ENCODE data around the gene SLC34A2. TPM values are rescaled to one million over a fixed set of nuclear protein-coding genes. Genes with fewer than 3 reads are reported as not detected.

SLC34A2 gene
- total RNA-seq, 1 experiment from 2014 or later = not detected

DNA sequence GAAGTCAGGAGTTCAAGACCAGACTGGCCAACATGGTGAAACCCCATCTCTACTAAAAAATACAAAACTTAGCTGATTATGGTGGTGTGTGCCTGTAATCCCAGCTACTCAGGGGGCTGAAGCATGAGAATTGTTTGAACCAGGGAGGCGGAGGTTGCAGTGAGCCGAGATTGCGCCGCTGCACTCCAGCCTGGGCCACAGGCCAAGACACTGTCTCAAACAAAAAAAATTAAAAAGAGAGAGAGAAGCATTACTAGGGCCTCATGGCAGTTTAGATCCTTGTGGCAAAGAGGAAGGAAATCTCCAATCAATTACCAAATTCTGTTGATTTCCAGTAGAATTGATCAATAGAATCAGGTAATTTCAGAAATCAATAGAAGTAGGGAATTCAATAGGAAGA lies 16.8 kb upstream of the SLC34A2 start:
- Histone ChIP-seq H3K4me1 (ENCODE audit: insufficient read depth, low read length) (no peaks in the 10 kb centered on the region), H3K79me2 (ENCODE audit: low read length) (no peaks in the 10 kb centered on the region), H3K9me2 (replicated peaks; ENCODE audit: low read length) (no peaks in the 10 kb centered on the region), H3F3A (ENCODE audit: low read length, unreplicated experiment) (no peaks in the 10 kb centered on the region), H3K27me3 (ENCODE audit: low read length) (no peaks in the 10 kb centered on the region), H3K4me3 (ENCODE audit: low read length) (no peak overlapping the region), H3K9me3 (ENCODE audit: low read length) (no peaks in the 10 kb centered on the region), H3K27ac (ENCODE audit: low read length) (no peak overlapping the region), H3K9ac (ENCODE audit: low read length) (no peak overlapping the region), H4K20me1 (ENCODE audit: low read length) (no peaks in the 10 kb centered on the region), H3K36me3 (ENCODE audit: low read depth, low read length) (no peaks in the 10 kb centered on the region), H3K4me2 (ENCODE audit: low read length) (no peak overlapping the region), H2AFZ (ENCODE audit: low read length) (no peak overlapping the region)
- ATAC-seq (no peak), DNase-seq (no peak)
- CTCF ChIA-PET = no interaction called here
- no TSS peak for BruUV-seq (replicated peaks)
- intact Hi-C loops (cut with micrococcal nuclease) = no loop called here
- TF ChIP-seq, protein P1, sequence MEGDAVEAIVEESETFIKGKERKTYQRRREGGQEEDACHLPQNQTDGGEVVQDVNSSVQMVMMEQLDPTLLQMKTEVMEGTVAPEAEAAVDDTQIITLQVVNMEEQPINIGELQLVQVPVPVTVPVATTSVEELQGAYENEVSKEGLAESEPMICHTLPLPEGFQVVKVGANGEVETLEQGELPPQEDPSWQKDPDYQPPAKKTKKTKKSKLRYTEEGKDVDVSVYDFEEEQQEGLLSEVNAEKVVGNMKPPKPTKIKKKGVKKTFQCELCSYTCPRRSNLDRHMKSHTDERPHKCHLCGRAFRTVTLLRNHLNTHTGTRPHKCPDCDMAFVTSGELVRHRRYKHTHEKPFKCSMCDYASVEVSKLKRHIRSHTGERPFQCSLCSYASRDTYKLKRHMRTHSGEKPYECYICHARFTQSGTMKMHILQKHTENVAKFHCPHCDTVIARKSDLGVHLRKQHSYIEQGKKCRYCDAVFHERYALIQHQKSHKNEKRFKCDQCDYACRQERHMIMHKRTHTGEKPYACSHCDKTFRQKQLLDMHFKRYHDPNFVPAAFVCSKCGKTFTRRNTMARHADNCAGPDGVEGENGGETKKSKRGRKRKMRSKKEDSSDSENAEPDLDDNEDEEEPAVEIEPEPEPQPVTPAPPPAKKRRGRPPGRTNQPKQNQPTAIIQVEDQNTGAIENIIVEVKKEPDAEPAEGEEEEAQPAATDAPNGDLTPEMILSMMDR (conservative IDR thresholded peaks at IDR 0.05; ENCODE audit: low read depth, low read length) = no peak
- TF ChIP-seq EZH2phosphoT487 (IDR thresholded peaks at IDR 0.05; ENCODE audit: borderline replicate concordance, low read length) (no peak), EZH2 (IDR thresholded peaks at IDR 0.05; ENCODE audit: low read length, unreplicated experiment) (no peak)
- POLR2A ChIA-PET (ENCODE audit: unreplicated experiment) = no interaction called here

DNA sequence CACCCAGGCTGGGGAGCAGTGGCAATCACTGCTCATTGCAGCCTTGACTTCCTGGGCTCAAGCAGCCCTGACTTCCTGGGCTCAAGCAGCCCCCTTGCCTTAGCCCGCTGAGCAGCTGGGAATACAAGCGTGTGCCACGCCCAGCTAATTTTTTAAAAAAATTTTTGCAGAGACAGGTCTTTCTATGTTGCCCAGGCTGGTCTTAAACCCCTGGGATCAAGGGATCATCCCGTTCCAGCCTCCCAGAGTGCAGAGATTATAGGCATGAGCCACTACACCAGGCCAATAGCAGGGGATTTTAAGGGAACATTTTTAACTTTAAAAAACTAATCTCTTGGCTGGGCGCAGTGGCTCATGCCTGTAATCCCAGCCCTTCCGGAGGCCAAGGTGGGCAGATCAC lies 5.3 kb upstream of the SLC34A2 start:
- ChIA-PET POLR2A (ENCODE audit: unreplicated experiment) (no interaction called here), CTCF (no interaction called here)
- no peak overlapping the region for H2AFZ ChIP-seq (ENCODE audit: low read length)
- H3K9ac ChIP-seq (ENCODE audit: low read length) = no peak overlapping the region
- no peaks in the 10 kb centered on the region for H4K20me1 ChIP-seq (ENCODE audit: low read length)
- H3K27ac ChIP-seq (ENCODE audit: low read length) = no peak overlapping the region
- no peak overlapping the region for H3K4me2 ChIP-seq (ENCODE audit: low read length)
- intact Hi-C loops (cut with micrococcal nuclease) = no loop called here
- no peaks in the 10 kb centered on the region for H3K9me3 ChIP-seq (ENCODE audit: low read length)
- DNase-seq = no peak
- ATAC-seq = no peak
- H3K4me3 ChIP-seq (ENCODE audit: low read length) = no peak overlapping the region
- H3K79me2 ChIP-seq (ENCODE audit: low read length) = no peaks in the 10 kb centered on the region
- no peaks in the 10 kb centered on the region for H3K27me3 ChIP-seq (ENCODE audit: low read length)
- TF ChIP-seq, protein P1 (conservative IDR thresholded peaks at IDR 0.05; ENCODE audit: low read depth, low read length) = no peak
- TF ChIP-seq EZH2 (IDR thresholded peaks at IDR 0.05; ENCODE audit: low read length, unreplicated experiment) = no peak
- no TSS peak for BruUV-seq (replicated peaks)
- H3F3A ChIP-seq (ENCODE audit: low read length, unreplicated experiment) = no peaks in the 10 kb centered on the region
- H3K4me1 ChIP-seq (ENCODE audit: insufficient read depth, low read length) = peaks cover 14% of the 10 kb centered on the region
- no peaks in the 10 kb centered on the region for H3K9me2 ChIP-seq (replicated peaks; ENCODE audit: low read length)
- no peaks in the 10 kb centered on the region for H3K36me3 ChIP-seq (ENCODE audit: low read depth, low read length)

DNA sequence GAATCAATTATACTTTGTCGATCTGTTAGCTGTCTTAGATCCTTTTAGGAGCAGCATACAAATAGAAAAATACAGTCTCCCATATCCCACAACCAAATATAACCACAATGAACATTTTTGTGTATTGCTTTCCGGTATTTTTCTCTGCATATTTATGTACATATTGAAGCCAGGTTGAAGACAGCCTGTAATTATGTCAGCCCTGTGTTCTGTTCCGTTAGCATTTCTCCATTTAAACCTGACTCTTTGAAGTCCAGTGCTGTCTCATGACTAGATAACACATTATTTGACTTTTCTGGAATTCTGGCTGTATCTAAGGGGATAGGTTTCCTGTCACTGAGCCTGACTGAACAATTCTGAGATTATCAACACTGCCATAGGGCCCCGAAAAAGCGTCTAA lies 4.0 kb upstream of the SLC34A2 start:
- H3K4me1 ChIP-seq (ENCODE audit: insufficient read depth, low read length) = peaks cover 14% of the 10 kb centered on the region
- H3K9me3 ChIP-seq (ENCODE audit: low read length) = no peaks in the 10 kb centered on the region
- ChIA-PET CTCF (interaction anchor here (0.6 kb wide), 1 partner anchor 17 kb away, joined by 3 read pairs; no protein-coding TSS in a partner anchor), POLR2A (ENCODE audit: unreplicated experiment) (no interaction called here)
- DNase-seq (no peak), ATAC-seq (no peak)
- H3K9ac ChIP-seq (ENCODE audit: low read length) = peak overlapping the region; percentile 47; the same call in 1 of the 2 replicates
- H3K79me2 ChIP-seq (ENCODE audit: low read length) = no peaks in the 10 kb centered on the region
- no peaks in the 10 kb centered on the region for H3K27me3 ChIP-seq (ENCODE audit: low read length)
- H3K27ac ChIP-seq (ENCODE audit: low read length) = peak overlapping the region; percentile 85
- intact Hi-C loops (cut with micrococcal nuclease) = no loop called here
- H4K20me1 ChIP-seq (ENCODE audit: low read length) = no peaks in the 10 kb centered on the region
- no peak overlapping the region for H3K4me3 ChIP-seq (ENCODE audit: low read length)
- BruUV-seq (replicated peaks) = no TSS peak
- TF ChIP-seq EZH2 (IDR thresholded peaks at IDR 0.05; ENCODE audit: low read length, unreplicated experiment) = no peak
- TF ChIP-seq, protein P1 (conservative IDR thresholded peaks at IDR 0.05; ENCODE audit: low read depth, low read length) = no peak
- TF ChIP-seq EZH2phosphoT487 (IDR thresholded peaks at IDR 0.05; ENCODE audit: borderline replicate concordance, low read length) = no peak
- no peaks in the 10 kb centered on the region for H3K36me3 ChIP-seq (ENCODE audit: low read depth, low read length)
- peak overlapping the region; percentile 59 for H3K4me2 ChIP-seq (ENCODE audit: low read length)
- no peaks in the 10 kb centered on the region for H3K9me2 ChIP-seq (replicated peaks; ENCODE audit: low read length)
- H2AFZ ChIP-seq (ENCODE audit: low read length) = no peak overlapping the region; the same call in 1 of the 2 replicates
- H3F3A ChIP-seq (ENCODE audit: low read length, unreplicated experiment) = no peaks in the 10 kb centered on the region

All from PC-3 (cell line).